HEK293 (cell line): Measurements from ENCODE around the gene CIC.
A peak's percentile ranks its signal among the peaks of the same experiment; 100 is the strongest.

ENCODE experiments used
- CTCF ChIA-PET: fragments of 350-600 bp; formaldehyde crosslinking; extraction: SDS; loops from one replicate; lab custom pipeline; 2021; ENCODE audit warnings: antibody characterized with exemption; lab: Yijun Ruan, JAX
- POLR2A ChIA-PET: fragments of 300-600 bp; formaldehyde crosslinking; extraction: SDS; loops from one replicate; lab custom pipeline; 2020; ENCODE audit warnings: antibody characterized with exemption, inconsistent platforms; lab: Yijun Ruan, JAX
- H3K27ac ChIP-seq: fragments of 200-500 bp; sonication (Bioruptor generic); 2 replicates; pipeline ENCODE4 v1.5.1; 2014; ENCODE audit warnings: low read depth, low read length, control low read depth, inconsistent platforms; ENCODE audit errors: extremely low read depth
- H3K36me3 ChIP-seq, 2 experiments: fragments of 200-500 bp in 1 of 2; sonication (Bioruptor generic) in 1 of 2; 1 replicate in 1 of 2; 2 replicates in 1 of 2; pipeline ENCODE4 v1.5.1; 2014 to 2017; ENCODE audit warnings: inconsistent platforms in 2 of 2, low read length in 2 of 2; ENCODE audit not compliant: control insufficient read depth in 2 of 2, insufficient read depth in 1 of 2
- H3K4me1 ChIP-seq: fragments of 200-500 bp; sonication (Bioruptor generic); 2 replicates; pipeline ENCODE4 v1.5.1; 2014; ENCODE audit warnings: mild to moderate bottlenecking, low read length, inconsistent platforms; ENCODE audit not compliant: control insufficient read depth, insufficient read depth
- H3K4me3 ChIP-seq: 2 replicates; pipeline ENCODE4 v1.5.1; 2011; ENCODE audit warnings: low read depth, mild to moderate bottlenecking, control low read depth, low read length, moderate library complexity
- H3K9me3 ChIP-seq: fragments of 200-500 bp; sonication (Bioruptor generic); 2 replicates; pipeline ENCODE4 v1.5.1; 2014; ENCODE audit warnings: low read depth, low read length, inconsistent platforms; ENCODE audit not compliant: control insufficient read depth, insufficient read depth
- EGR2 ChIP-seq: fragments of 450-650 bp; formaldehyde crosslinking; IDR thresholded peaks from 2 replicates; pipeline ENCODE4 v1.5.1; 2016; ENCODE audit warnings: low read depth, missing biosample characterization, missing genetic modification characterization
- GLI2 ChIP-seq: fragments of 450-650 bp; formaldehyde crosslinking; IDR thresholded peaks from 2 replicates; pipeline ENCODE4; 2017; ENCODE audit warnings: missing biosample characterization, missing genetic modification characterization, low read depth, borderline replicate concordance
- KLF10 ChIP-seq: fragments of 450-650 bp; IDR thresholded peaks from 2 replicates; pipeline ENCODE4 v1.5.1; 2018; ENCODE audit warnings: missing biosample characterization, mild to moderate bottlenecking, missing genetic modification characterization
- WT1 ChIP-seq: fragments of 450-650 bp; formaldehyde crosslinking; IDR thresholded peaks from 2 replicates; pipeline ENCODE4 v1.5.1; 2016; ENCODE audit warnings: missing biosample characterization, missing genetic modification characterization
- YY1 ChIP-seq: fragments of 450-650 bp; formaldehyde crosslinking; IDR thresholded peaks from 2 replicates; pipeline ENCODE4 v1.5.1; 2018; ENCODE audit warnings: missing biosample characterization, missing genetic modification characterization
- ZBTB8A ChIP-seq: fragments of 450-650 bp; formaldehyde crosslinking; IDR thresholded peaks from 2 replicates; pipeline ENCODE4 v1.5.1; 2016; ENCODE audit warnings: missing biosample characterization, missing genetic modification characterization
- ZFHX2 ChIP-seq: fragments of 450-650 bp; formaldehyde crosslinking; conservative IDR thresholded peaks from 2 replicates; pipeline ENCODE4 v1.5.1; 2016; ENCODE audit warnings: missing biosample characterization, missing genetic modification characterization
- ZNF10 ChIP-seq: fragments of 450-650 bp; formaldehyde crosslinking; IDR thresholded peaks from 2 replicates; pipeline ENCODE4 v1.5.1; 2017; ENCODE audit warnings: missing biosample characterization, missing genetic modification characterization
- ZNF157 ChIP-seq: fragments of 450-650 bp; formaldehyde crosslinking; IDR thresholded peaks from 2 replicates; pipeline ENCODE4 v1.5.1; 2016; ENCODE audit warnings: missing biosample characterization, missing genetic modification characterization
- ZNF169 ChIP-seq: fragments of 450-650 bp; formaldehyde crosslinking; IDR thresholded peaks from 2 replicates; pipeline ENCODE4 v1.5.1; 2016; ENCODE audit warnings: missing biosample characterization, missing genetic modification characterization
- ZNF2 ChIP-seq: fragments of 450-650 bp; formaldehyde crosslinking; IDR thresholded peaks from 2 replicates; pipeline ENCODE4 v1.5.1; 2016; ENCODE audit warnings: missing biosample characterization, missing genetic modification characterization
- ZNF202 ChIP-seq: fragments of 450-650 bp; formaldehyde crosslinking; IDR thresholded peaks from 2 replicates; pipeline ENCODE4 v1.5.1; 2016; ENCODE audit warnings: missing biosample characterization, missing genetic modification characterization, borderline replicate concordance
- ZNF416 ChIP-seq: fragments of 450-650 bp; formaldehyde crosslinking; IDR thresholded peaks from 2 replicates; pipeline ENCODE4 v1.5.1; 2016; ENCODE audit warnings: missing biosample characterization, missing genetic modification characterization
- ZNF433 ChIP-seq: fragments of 450-650 bp; formaldehyde crosslinking; IDR thresholded peaks from 2 replicates; pipeline ENCODE4 v1.5.1; 2016; ENCODE audit warnings: missing biosample characterization, missing genetic modification characterization, low read depth
- ZNF600 ChIP-seq: fragments of 450-650 bp; formaldehyde crosslinking; IDR thresholded peaks from 2 replicates; pipeline ENCODE4 v1.5.1; 2016; ENCODE audit warnings: missing biosample characterization, missing genetic modification characterization
- ZSCAN23 ChIP-seq: fragments of 450-650 bp; formaldehyde crosslinking; IDR thresholded peaks from 2 replicates; pipeline ENCODE4 v1.5.1; 2016; ENCODE audit warnings: missing biosample characterization, missing genetic modification characterization
- TF ChIP-seq, protein P1 (sequence below): fragments of 450-650 bp; formaldehyde crosslinking; IDR thresholded peaks from 2 replicates; pipeline ENCODE4 v1.5.1; 2017; ENCODE audit warnings: missing biosample characterization, mild to moderate bottlenecking, missing genetic modification characterization, moderate library complexity
- TF ChIP-seq, protein P2 (sequence below): fragments of 450-650 bp; formaldehyde crosslinking; IDR thresholded peaks from 2 replicates; pipeline ENCODE4 v1.5.1; 2017; ENCODE audit warnings: missing biosample characterization, missing genetic modification characterization
- TF ChIP-seq, protein P3 (sequence below): sonication (generic); formaldehyde crosslinking; IDR thresholded peaks from 2 replicates; pipeline ENCODE4 v1.8.1; 2022; ENCODE audit warnings: mild to moderate bottlenecking, moderate library complexity, missing genetic modification reagents
- TF ChIP-seq, protein P4 (sequence below): fragments of 450-650 bp; formaldehyde crosslinking; IDR thresholded peaks from 2 replicates; pipeline ENCODE4 v1.5.1; 2017; ENCODE audit warnings: missing biosample characterization, missing genetic modification characterization
- TF ChIP-seq, protein P5 (sequence below): fragments of 450-650 bp; formaldehyde crosslinking; IDR thresholded peaks from 2 replicates; pipeline ENCODE4 v1.5.1; 2016; ENCODE audit warnings: missing biosample characterization, missing genetic modification characterization

CIC gene

DNA sequence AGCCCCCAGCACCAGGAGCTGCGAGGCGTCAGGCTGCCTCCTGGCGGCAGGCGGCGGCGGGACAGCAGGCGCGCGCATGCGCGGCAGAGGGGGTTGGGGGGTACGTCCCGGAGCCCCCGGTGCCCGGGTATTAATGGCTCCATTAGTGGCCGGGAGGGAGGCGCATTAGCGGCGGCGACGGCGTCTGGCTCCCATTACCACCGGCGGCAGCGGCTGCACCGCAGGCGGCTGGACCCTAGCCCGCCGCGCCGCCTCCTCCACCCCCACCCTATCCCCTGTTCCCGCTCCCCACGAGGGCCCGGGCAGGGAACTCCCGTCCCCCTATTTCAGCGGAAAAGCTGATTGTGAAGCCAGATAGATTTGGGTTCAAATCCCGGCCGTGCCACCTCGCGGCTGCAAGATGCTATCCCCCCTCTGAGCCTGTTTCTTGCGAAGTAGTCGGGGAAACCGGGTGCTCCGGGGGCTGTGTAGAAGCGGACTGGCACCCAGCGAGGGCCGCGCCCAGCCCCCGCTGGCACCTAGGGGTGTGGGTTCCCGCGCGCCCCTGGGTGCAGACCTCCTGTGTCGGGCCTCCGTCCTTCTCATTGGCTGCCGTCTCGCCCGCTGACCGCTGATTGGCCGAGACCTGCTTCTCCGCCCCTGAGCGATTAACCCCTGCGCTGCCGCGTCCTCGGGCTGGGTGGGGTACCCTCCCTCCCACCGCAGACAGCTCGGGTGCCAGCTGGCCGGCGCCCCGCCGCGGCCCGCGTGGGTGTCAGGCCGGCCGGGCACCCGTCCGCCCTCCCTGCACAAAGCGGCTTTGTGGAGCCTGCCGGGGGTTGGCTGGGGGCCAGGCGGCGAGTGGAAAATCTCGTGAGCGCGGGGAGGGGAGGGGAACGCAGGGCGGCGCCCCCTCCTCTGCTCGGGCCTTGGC is 11.1 kb downstream of the CIC start (continued):
- TF ChIP-seq KLF10 (tag by site-specific recombination) (peak; percentile 96), ZSCAN23 (tag by site-specific recombination) (0 out of 2 replicates have a peak, but pooled peaks have one; percentile 39), YY1 (0 out of 2 replicates have a peak, but pooled peaks have one; percentile 33)
- TF ChIP-seq, protein P1, sequence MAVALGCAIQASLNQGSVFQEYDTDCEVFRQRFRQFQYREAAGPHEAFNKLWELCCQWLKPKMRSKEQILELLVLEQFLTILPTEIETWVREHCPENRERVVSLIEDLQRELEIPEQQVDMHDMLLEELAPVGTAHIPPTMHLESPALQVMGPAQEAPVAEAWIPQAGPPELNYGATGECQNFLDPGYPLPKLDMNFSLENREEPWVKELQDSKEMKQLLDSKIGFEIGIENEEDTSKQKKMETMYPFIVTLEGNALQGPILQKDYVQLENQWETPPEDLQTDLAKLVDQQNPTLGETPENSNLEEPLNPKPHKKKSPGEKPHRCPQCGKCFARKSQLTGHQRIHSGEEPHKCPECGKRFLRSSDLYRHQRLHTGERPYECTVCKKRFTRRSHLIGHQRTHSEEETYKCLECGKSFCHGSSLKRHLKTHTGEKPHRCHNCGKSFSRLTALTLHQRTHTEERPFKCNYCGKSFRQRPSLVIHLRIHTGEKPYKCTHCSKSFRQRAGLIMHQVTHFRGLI = peak; percentile 59; the same call in 1 of the 2 replicates

DNA sequence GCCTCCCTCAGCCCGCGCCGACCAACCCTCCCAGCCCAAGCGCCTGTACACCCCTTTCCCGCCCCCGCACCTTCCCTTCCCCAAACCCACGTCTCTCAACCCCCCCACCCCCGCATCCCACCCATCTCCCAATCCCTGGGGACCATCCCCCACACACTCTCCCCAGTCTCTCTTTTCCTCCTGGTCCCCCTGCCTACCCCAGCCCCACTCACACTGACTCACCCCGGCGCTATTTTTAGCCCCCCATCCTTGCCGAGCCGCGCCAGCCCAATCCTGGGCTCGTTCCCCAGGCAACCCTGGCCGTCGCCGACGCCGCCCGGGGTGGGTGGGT is 11.7 kb downstream of the CIC start:
- TF ChIP-seq, protein P2, sequence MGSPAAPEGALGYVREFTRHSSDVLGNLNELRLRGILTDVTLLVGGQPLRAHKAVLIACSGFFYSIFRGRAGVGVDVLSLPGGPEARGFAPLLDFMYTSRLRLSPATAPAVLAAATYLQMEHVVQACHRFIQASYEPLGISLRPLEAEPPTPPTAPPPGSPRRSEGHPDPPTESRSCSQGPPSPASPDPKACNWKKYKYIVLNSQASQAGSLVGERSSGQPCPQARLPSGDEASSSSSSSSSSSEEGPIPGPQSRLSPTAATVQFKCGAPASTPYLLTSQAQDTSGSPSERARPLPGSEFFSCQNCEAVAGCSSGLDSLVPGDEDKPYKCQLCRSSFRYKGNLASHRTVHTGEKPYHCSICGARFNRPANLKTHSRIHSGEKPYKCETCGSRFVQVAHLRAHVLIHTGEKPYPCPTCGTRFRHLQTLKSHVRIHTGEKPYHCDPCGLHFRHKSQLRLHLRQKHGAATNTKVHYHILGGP = no peak
- TF ChIP-seq, protein P3, sequence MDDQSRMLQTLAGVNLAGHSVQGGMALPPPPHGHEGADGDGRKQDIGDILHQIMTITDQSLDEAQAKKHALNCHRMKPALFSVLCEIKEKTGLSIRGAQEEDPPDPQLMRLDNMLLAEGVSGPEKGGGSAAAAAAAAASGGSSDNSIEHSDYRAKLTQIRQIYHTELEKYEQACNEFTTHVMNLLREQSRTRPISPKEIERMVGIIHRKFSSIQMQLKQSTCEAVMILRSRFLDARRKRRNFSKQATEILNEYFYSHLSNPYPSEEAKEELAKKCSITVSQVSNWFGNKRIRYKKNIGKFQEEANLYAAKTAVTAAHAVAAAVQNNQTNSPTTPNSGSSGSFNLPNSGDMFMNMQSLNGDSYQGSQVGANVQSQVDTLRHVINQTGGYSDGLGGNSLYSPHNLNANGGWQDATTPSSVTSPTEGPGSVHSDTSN = 0 out of 2 replicates have a peak, but pooled peaks have one; percentile 4
- TF ChIP-seq EGR2 (tag by site-specific recombination) (peak; percentile 91), ZBTB8A (tag by site-specific recombination) (peak; percentile 68; the same call in 1 of the 2 replicates), ZFHX2 (peak; percentile 96)

DNA sequence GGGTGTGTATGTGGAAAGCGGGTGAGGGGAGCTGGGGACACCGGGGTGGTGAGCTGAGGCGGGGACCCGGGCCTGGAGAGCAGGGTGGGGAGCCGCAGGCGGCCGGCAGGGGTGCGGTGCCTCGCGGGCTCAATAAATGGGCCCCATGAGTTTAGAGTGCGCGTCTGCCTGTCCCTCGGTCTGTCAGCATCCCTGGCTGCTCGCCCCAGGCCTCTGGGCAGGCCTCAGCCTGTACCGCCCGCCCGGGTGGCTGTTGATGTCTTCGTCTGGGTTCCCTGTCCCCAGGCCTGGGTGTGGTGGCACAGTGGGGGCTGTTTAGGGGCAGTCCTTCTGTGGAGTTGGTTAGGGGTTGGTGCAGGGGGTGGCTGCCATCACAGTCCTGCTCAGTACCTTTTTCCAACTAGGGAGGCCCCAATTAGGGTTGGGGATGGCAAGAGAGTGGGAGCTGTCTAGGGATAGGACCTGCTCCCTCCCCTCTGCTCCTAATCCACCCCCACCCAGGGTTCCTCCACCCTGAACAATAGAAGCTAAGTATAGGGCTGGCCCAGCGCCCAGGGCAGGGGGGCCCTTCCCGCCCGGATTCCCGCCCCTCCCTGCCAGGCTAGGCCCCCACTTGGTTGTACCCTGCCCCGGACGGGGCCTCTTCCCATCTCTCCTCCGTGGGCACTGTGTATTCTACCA is 12.2 kb downstream of the CIC start:
- ChIA-PET CTCF (interaction anchor here (0.6 to 7.5 kb wide), 9 partner anchors 11 to 166 kb away, joined by 3 to 276 read pairs (median 4); partner anchors contain the start of genes CIC and GSK3A), POLR2A (interaction anchor here (0.7 to 12.3 kb wide), 7 partner anchors 12 to 322 kb away, joined by 3 to 242 read pairs (median 4); partner anchors contain the start of genes GSK3A and RABAC1)
- Histone ChIP-seq H3K36me3 (peaks cover 0 to 1% of the 10 kb centered on the region in 2 experiments; a peak in 1 of 3 replicates), H3K4me1 (peaks cover 56% of the 10 kb centered on the region), H3K27ac (peak overlapping the region; percentile 89), H3K9me3 (no peaks in the 10 kb centered on the region), H3K4me3 (peak overlapping the region; percentile 23)
- TF ChIP-seq ZNF157 = no peak
- TF ChIP-seq ZNF433 = no peak
- TF ChIP-seq, protein P4, sequence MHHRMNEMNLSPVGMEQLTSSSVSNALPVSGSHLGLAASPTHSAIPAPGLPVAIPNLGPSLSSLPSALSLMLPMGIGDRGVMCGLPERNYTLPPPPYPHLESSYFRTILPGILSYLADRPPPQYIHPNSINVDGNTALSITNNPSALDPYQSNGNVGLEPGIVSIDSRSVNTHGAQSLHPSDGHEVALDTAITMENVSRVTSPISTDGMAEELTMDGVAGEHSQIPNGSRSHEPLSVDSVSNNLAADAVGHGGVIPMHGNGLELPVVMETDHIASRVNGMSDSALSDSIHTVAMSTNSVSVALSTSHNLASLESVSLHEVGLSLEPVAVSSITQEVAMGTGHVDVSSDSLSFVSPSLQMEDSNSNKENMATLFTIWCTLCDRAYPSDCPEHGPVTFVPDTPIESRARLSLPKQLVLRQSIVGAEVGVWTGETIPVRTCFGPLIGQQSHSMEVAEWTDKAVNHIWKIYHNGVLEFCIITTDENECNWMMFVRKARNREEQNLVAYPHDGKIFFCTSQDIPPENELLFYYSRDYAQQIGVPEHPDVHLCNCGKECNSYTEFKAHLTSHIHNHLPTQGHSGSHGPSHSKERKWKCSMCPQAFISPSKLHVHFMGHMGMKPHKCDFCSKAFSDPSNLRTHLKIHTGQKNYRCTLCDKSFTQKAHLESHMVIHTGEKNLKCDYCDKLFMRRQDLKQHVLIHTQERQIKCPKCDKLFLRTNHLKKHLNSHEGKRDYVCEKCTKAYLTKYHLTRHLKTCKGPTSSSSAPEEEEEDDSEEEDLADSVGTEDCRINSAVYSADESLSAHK (tag by site-specific recombination) = no peak
- TF ChIP-seq EGR2 (tag by site-specific recombination) = 0 out of 2 replicates have a peak, but pooled peaks have one; percentile 4
- TF ChIP-seq, protein P5, sequence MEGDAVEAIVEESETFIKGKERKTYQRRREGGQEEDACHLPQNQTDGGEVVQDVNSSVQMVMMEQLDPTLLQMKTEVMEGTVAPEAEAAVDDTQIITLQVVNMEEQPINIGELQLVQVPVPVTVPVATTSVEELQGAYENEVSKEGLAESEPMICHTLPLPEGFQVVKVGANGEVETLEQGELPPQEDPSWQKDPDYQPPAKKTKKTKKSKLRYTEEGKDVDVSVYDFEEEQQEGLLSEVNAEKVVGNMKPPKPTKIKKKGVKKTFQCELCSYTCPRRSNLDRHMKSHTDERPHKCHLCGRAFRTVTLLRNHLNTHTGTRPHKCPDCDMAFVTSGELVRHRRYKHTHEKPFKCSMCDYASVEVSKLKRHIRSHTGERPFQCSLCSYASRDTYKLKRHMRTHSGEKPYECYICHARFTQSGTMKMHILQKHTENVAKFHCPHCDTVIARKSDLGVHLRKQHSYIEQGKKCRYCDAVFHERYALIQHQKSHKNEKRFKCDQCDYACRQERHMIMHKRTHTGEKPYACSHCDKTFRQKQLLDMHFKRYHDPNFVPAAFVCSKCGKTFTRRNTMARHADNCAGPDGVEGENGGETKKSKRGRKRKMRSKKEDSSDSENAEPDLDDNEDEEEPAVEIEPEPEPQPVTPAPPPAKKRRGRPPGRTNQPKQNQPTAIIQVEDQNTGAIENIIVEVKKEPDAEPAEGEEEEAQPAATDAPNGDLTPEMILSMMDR (tag by site-specific recombination) = 0 out of 2 replicates have a peak, but pooled peaks have one; percentile 12
- TF ChIP-seq ZNF202 (tag by site-specific recombination) = no peak
- TF ChIP-seq WT1 = peak; percentile 55
- TF ChIP-seq ZNF10 (tag by site-specific recombination) = no peak
- TF ChIP-seq ZNF2 (tag by site-specific recombination) = no peak
- TF ChIP-seq ZNF169 (tag by site-specific recombination) = no peak
- TF ChIP-seq ZNF600 = peak; percentile 79
- TF ChIP-seq GLI2 (tag by site-specific recombination) = no peak
- no peak for TF ChIP-seq ZNF416

More for the DNA sequence above, 11.7 kb downstream of the CIC start:
- Histone ChIP-seq H3K4me3 (peak overlapping the region; percentile 55), H3K27ac (peak overlapping the region; percentile 92), H3K4me1 (peaks cover 51% of the 10 kb centered on the region), H3K9me3 (no peaks in the 10 kb centered on the region), H3K36me3 (peaks cover 0 to 6% of the 10 kb centered on the region in 2 experiments; a peak in 1 of 3 replicates)
- CTCF ChIA-PET = interaction anchor here (1.0 to 7.5 kb wide), 4 partner anchors 10 to 99 kb away, joined by 3 to 276 read pairs (median 35); partner anchors contain the start of genes CIC and GSK3A
- POLR2A ChIA-PET = interaction anchor here (1.1 to 12.3 kb wide), 5 partner anchors 13 to 47 kb away, joined by 3 to 242 read pairs (median 6); partner anchors contain the start of genes GSK3A, PAFAH1B3 and PRR19
